MM.1S (cell line): Measurements from ENCODE around the gene SEC24B.
A peak's percentile ranks its signal among the peaks of the same experiment; 100 is the strongest.
"Not testable (repeated sequence)": the region's sequence is repeated elsewhere in the genome, so short reads cannot be mapped to it uniquely, and the experiment has no call there.

Source experiments
- DNase-seq: peaks from one replicate; pipeline ENCODE4 v3.0.0-alpha.2; 2015
- H2AFZ ChIP-seq: fragments of 300-600 bp; sonication (generic); 2 replicates; pipeline ENCODE4 v1.6.0; 2016; ENCODE audit warnings: antibody characterized with exemption, low read length
- H3F3A ChIP-seq: fragments of 300-600 bp; sonication (generic); 2 replicates; pipeline ENCODE4 v1.6.1; 2016; ENCODE audit warnings: mild to moderate bottlenecking, antibody characterized with exemption, low read length, moderate library complexity, mixed read lengths; ENCODE audit not compliant: insufficient read depth
- H3K27ac ChIP-seq: fragments of 300-600 bp; sonication (generic); 2 replicates; pipeline ENCODE4 v1.5.1; 2016; ENCODE audit warnings: mild to moderate bottlenecking, low read length
- H3K27me3 ChIP-seq: fragments of 300-600 bp; sonication (generic); replicated peaks from 2 replicates; pipeline ENCODE4 v1.6.0; 2016; ENCODE audit warnings: low read length; ENCODE audit not compliant: insufficient read depth
- H3K36me3 ChIP-seq: fragments of 300-600 bp; sonication (generic); replicated peaks from 2 replicates; pipeline ENCODE4 v1.6.1; 2016; ENCODE audit warnings: mild to moderate bottlenecking, low read length, mixed read lengths; ENCODE audit not compliant: insufficient read depth
- H3K4me1 ChIP-seq: fragments of 300-600 bp; sonication (generic); 2 replicates; pipeline ENCODE4 v1.6.1; 2016; ENCODE audit warnings: low read length, mixed read lengths
- H3K4me2 ChIP-seq: fragments of 300-600 bp; sonication (generic); 2 replicates; pipeline ENCODE4 v1.6.0; 2016; ENCODE audit warnings: low read depth, low read length
- H3K4me3 ChIP-seq: fragments of 300-600 bp; sonication (generic); 2 replicates; pipeline ENCODE4 v1.5.1; 2016; ENCODE audit warnings: low read length, mixed read lengths
- H3K79me2 ChIP-seq: fragments of 300-600 bp; sonication (generic); 2 replicates; pipeline ENCODE4 v1.6.1; 2016; ENCODE audit warnings: mixed run types, low read length, mixed read lengths
- H3K9ac ChIP-seq: fragments of 300-600 bp; sonication (generic); 2 replicates; pipeline ENCODE4 v1.6.1; 2016; ENCODE audit warnings: low read length, mixed read lengths
- H3K9me2 ChIP-seq: fragments of 300-600 bp; sonication (generic); replicated peaks from 2 replicates; pipeline ENCODE4 v1.6.1; 2016; ENCODE audit warnings: mild to moderate bottlenecking, low read length, mixed read lengths; ENCODE audit not compliant: insufficient read depth
- H3K9me3 ChIP-seq: fragments of 300-600 bp; sonication (generic); replicated peaks from 2 replicates; pipeline ENCODE4 v1.6.1; 2016; ENCODE audit warnings: mild to moderate bottlenecking, low read length, mixed read lengths; ENCODE audit not compliant: insufficient read depth
- H4K20me1 ChIP-seq: fragments of 300-600 bp; sonication (generic); 2 replicates; pipeline ENCODE4 v1.6.1; 2016; ENCODE audit warnings: mild to moderate bottlenecking, low read length, moderate library complexity, mixed read lengths; ENCODE audit not compliant: insufficient read depth
- CTCF ChIP-seq: fragments of 300-600 bp; sonication (generic); IDR thresholded peaks from 2 replicates; pipeline ENCODE4 v1.5.1; 2016; ENCODE audit warnings: antibody characterized with exemption, low read length, mixed read lengths
- EZH2 ChIP-seq: fragments of 300-600 bp; sonication (generic); optimal IDR thresholded peaks from 2 replicates; pipeline ENCODE3; 2017; ENCODE audit warnings: low read depth, mild to moderate bottlenecking, antibody characterized with exemption, low read length, mixed read lengths
- EZH2phosphoT487 ChIP-seq: fragments of 300-600 bp; sonication (generic); IDR thresholded peaks from 2 replicates; pipeline ENCODE4 v1.6.1; 2018; ENCODE audit warnings: antibody characterized with exemption, low read length

SEC24B gene

GRCh38 chr4:109554971-109555370 is 121.4 kb downstream of the SEC24B start:
- no peaks in the 10 kb centered on the region for H3K27me3 ChIP-seq
- H3K9ac ChIP-seq = no peak overlapping the region
- no peaks in the 10 kb centered on the region for H4K20me1 ChIP-seq
- H3K9me3 ChIP-seq = no peaks in the 10 kb centered on the region
- H3K79me2 ChIP-seq = no peaks in the 10 kb centered on the region
- no peak for TF ChIP-seq EZH2phosphoT487
- TF ChIP-seq CTCF = no peak
- TF ChIP-seq EZH2 = no peak
- H3K4me3 ChIP-seq = no peak overlapping the region
- H3K4me1 ChIP-seq = peaks cover 4% of the 10 kb centered on the region; the same call in 1 of the 2 replicates
- H2AFZ ChIP-seq = no peak overlapping the region
- no peaks in the 10 kb centered on the region for H3K36me3 ChIP-seq
- H3K4me2 ChIP-seq = no peak overlapping the region
- no peaks in the 10 kb centered on the region for H3F3A ChIP-seq
- no peak overlapping the region for H3K27ac ChIP-seq
- no peaks in the 10 kb centered on the region for H3K9me2 ChIP-seq
- DNase-seq = no peak

DNA sequence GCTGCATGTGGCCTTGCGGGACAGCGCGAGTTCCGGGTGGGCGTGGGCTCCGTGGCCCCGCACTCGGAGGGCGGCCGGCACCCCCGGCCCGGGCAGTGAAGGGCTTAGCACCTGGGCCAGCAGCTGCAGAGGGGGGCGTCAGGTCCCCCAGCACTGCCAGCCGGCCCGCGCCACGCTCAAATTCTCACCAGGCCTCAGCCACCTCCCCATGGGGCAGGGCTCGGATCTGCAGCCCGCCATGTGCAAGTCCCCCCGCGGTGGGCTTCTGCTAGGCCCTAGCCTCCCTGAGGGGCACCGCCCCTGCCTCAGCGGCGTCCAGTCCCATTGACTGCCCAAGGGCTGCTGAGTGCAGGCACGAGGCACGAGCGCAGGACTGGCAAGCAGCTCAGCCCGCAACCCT is 123.8 kb downstream of the SEC24B start:
- Histone ChIP-seq H3F3A (peaks cover 14% of the 10 kb centered on the region), H3K9me2 (no peaks in the 10 kb centered on the region), H3K36me3 (no peaks in the 10 kb centered on the region), H3K4me2 (no peak overlapping the region), H3K79me2 (peaks cover 12% of the 10 kb centered on the region), H4K20me1 (no peaks in the 10 kb centered on the region), H3K27ac (no peak overlapping the region), H3K9ac (no peak overlapping the region), H3K9me3 (no peaks in the 10 kb centered on the region), H3K4me3 (no peak overlapping the region), H2AFZ (no peak overlapping the region), H3K4me1 (peaks cover 4% of the 10 kb centered on the region; the same call in 1 of the 2 replicates), H3K27me3 (no peaks in the 10 kb centered on the region)
- TF ChIP-seq EZH2phosphoT487 = no peak
- no peak for TF ChIP-seq CTCF
- TF ChIP-seq EZH2 = no peak
- no peak for DNase-seq

GRCh38 chr4:109558095-109558494 is 124.5 kb downstream of the SEC24B start:
- not testable (repeated sequence) for H3K27me3 ChIP-seq, H2AFZ ChIP-seq, H3K36me3 ChIP-seq, H3K9me2 ChIP-seq, H3K9ac ChIP-seq, H3K4me2 ChIP-seq, H3K4me1 ChIP-seq, H3K4me3 ChIP-seq, H3K27ac ChIP-seq, H4K20me1 ChIP-seq, DNase-seq, H3K9me3 ChIP-seq
- Histone ChIP-seq H3F3A (peaks cover 14% of the 10 kb centered on the region), H3K79me2 (peaks cover 19% of the 10 kb centered on the region)

- DNase-seq = no peak
- Histone ChIP-seq H3K79me2 (peaks cover 27% of the 10 kb centered on the region), H2AFZ (peak overlapping the region; percentile 95), H3K4me3 (peak overlapping the region; percentile 86), H3K4me1 (peaks cover 4% of the 10 kb centered on the region; the same call in 1 of the 2 replicates), H3F3A (peaks cover 14% of the 10 kb centered on the region), H3K27me3 (no peaks in the 10 kb centered on the region), H3K9me3 (no peaks in the 10 kb centered on the region), H3K36me3 (no peaks in the 10 kb centered on the region), H3K4me2 (peak overlapping the region; percentile 65), H3K9ac (peak overlapping the region; percentile 80; the same call in 1 of the 2 replicates), H3K27ac (peak overlapping the region; percentile 80; the same call in 1 of the 2 replicates), H4K20me1 (no peaks in the 10 kb centered on the region; the same call in 1 of the 2 replicates), H3K9me2 (no peaks in the 10 kb centered on the region)
- TF ChIP-seq EZH2phosphoT487 = no peak
- no peak for TF ChIP-seq CTCF
- TF ChIP-seq EZH2 = no peak
Measured at GRCh38 chr4:109559625-109559982, 126.0 kb downstream of the SEC24B start.
